Activated gamma-delta T cell treated with anti-CD3 and anti-CD28 coated beads, Interleukin-2, amount 50 U/mL, for 16 hours (primary cell): ENCODE data around the gene TP63.
"Not testable (repeated sequence)": the region's sequence is repeated elsewhere in the genome, so short reads cannot be mapped to it uniquely, and the experiment has no call there.

Experiments
- DNase-seq: peaks from one replicate; pipeline ENCODE4 v3.0.0-alpha.2; 2020; ENCODE audit warnings: low read depth

Gene TP63

DNA sequence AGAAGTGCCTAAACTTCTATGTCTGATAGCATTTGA, at the start of gene TP63:
Gene TP63 (plus strand): TSS at position 17 of the 36 bp plus-strand sequence. CDS start 127 bp downstream, outside the sequence.
- no peak for DNase-seq

DNA sequence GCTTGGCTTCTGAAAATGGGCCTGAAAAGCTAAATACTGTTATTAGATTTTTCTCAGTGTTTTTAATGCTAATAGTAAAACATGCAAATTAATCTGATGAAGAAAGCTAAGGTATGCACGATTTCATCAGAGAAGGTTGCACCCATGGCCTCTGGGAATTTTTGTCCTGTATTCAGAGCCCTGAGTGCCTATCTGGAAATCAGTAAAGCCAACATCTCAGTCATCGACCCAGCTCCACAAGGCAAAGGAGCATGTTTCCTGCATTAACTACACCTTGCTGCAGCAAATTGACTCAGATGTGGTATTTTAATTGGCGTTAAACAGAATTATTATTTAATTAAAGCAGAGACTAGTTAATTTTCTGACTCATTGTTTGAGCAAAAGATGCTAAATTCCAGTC, 49.0 kb upstream of the TP63 start:
- DNase-seq, result no peak

DNA sequence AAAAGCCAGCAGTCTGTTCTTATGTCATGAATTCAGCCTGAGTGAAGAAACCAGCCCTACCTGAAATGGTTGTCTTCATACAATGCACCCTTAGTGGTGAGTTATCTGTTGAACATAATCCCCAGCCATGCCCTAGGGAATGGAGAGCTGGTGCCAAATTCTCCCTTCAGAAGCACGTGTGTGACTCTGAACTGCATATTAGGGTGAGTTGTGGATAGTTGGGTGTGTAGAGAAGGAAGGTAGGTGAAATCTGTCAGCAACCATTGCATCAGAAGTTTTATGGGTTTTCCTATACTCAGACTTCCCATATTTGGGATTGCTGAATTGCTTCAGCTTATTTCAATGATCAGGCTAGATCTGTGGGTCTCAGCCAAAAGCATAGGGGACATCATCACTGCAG, 46.5 kb upstream of the TP63 start:
- DNase-seq, result no peak

DNA sequence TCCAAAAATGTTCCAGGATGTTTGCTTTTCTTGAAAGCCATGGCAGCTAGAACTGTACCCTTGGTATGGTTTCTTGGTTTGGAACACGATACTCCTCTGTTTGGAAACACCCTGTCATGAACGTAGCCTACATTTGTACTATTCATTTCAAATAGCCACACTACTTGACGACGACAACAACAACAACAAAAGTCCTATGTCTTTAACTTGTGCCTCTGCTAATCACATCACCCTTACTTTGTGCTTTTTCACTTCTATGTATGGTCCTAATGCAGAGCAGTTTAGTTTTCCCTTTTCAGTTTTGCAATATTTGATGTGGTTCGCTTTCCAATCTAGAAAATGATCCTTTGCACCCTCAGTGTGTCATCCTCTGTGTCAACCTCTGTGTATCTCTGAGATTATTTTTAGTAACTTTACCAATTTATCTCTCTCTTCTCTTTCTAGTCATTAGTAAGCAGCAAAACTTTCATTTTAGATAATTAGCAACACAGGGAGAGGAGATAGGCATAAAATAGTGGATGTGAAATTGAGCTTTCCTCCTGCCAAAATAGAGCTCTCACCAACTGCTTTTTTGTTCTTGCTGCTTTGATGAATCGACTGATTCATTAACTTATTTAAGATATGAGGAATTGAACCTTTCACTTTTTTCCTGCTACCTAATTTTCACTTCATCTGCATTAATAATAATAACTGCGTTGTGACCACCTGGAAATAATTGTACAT, 44.1 kb upstream of the TP63 start:
- no peak for DNase-seq

DNA sequence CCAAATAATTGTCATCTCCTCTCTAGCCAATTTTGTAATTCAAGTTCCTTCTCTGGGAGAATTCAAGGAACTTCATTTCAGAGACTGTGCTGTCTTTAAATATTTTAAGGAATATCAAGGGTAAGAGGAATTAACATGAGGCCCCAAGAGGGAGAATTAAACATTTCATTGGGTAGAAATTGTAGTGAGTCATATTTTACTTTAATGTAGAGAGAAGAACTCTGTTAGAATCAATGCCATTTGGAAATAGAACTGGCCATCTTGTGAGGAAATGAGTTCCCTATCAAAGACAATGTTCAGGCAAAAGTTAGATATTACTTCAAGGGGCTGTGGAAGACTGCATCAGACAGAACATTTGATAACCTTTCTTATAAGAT, 43.5 kb upstream of the TP63 start:
- no peak for DNase-seq

DNA sequence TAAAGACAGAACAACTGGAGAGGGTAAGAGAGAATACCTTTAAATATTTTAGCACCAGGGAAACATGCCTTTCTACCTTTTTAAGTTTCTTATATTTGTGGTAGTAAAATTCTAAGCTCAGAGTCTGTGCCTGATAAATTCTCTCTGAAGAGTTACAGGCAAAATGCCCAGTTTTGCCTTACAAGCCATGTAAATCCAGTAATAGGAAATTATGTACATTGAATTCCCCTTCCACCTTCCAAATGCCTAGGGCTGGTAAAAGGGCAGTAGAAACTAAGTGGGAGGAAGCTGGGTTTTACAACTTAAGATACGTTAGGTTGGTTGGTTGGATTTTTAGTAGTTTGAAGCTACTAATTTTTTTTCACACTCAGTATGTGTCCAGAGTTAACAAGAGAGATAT, 43.1 kb upstream of the TP63 start:
- no peak for DNase-seq

DNA sequence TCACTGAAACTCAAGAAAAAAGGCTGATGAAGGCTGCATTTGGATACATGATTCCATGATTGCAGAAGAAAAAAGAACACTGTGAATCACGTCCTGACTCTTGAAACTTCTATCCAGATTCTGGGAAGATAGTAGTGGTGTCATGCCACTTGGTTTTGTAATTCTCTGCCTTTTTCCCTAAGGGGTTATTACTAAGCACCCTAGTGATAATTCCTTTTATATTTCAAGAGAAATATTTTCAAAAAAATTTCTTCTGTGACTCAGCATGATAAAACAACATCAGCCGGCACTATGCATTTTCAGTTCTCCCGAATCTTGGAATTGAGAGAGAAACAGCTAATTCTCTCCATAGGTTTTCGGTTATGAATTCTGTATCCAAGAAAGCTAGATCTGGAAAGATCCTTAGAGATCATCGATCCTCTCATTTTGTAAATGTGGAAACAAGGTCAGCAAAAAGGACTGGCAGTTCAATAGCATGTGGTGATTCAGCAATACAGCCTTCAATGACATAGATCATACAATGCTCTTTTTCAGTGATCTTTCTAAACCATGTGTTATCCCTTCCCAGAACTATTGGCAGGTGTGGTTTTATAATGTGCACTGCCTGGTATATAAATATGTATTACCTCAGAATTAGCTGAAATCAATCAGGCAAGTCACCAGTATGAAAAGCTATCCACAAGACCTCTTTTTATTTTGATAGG, 42.6 kb upstream of the TP63 start:
- no peak for DNase-seq

DNA sequence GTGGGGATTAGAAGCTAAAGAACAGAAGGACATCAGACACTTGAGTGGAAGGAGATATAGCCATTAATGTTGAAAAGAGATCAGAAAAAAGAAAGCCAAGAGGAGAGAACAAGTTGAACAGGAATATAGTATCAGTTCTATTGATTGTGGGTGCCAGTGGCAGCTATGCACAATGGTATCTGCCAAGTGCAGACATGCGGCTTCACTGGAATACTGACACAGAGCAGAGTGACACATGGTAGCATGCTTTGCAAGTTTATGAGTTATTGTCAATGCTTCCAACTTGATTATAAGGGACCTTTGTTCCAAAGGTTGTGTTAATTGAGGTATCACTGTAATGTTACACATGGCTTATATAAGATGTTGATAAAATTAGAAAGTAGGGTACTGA, 42.0 kb upstream of the TP63 start:
- no peak for DNase-seq

DNA sequence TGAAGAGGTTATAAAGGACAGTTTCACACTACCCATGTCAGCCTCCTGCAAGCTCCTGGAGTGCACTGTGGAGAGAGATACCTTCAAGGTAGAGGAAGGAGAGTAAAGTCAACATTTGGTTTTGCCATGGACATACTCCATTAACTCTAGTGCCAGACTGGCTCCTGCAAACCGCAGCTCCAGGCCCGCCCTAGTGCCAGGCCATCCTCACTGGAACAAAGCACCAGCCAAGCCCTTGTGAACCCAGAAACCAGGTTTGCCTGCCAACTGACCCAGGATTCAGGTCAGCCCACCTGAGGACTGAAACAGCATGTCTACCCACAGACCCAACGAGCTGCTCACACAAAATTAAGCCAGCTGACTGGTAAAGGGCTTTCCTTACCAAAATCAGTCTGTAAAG, 41.0 kb upstream of the TP63 start:
- no peak for DNase-seq

DNA sequence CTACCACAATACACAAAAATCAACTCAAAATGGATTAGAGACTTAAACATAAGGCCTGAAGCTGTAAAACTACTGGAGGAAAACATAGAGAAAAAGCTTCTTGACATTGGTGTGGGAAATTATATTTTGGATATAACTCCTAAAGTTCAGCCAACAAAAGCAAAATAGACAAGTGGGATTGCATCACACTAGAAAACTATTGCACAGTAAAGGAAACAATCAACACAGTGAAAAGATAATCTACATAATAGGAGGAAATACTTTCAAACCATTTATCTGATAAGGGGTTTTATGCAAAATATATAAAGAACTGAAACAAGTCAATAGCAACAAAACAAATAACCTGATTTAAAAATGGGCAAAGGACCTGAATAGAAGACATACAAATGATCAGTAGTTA, 37.6 kb upstream of the TP63 start:
- DNase-seq, result no peak

DNA sequence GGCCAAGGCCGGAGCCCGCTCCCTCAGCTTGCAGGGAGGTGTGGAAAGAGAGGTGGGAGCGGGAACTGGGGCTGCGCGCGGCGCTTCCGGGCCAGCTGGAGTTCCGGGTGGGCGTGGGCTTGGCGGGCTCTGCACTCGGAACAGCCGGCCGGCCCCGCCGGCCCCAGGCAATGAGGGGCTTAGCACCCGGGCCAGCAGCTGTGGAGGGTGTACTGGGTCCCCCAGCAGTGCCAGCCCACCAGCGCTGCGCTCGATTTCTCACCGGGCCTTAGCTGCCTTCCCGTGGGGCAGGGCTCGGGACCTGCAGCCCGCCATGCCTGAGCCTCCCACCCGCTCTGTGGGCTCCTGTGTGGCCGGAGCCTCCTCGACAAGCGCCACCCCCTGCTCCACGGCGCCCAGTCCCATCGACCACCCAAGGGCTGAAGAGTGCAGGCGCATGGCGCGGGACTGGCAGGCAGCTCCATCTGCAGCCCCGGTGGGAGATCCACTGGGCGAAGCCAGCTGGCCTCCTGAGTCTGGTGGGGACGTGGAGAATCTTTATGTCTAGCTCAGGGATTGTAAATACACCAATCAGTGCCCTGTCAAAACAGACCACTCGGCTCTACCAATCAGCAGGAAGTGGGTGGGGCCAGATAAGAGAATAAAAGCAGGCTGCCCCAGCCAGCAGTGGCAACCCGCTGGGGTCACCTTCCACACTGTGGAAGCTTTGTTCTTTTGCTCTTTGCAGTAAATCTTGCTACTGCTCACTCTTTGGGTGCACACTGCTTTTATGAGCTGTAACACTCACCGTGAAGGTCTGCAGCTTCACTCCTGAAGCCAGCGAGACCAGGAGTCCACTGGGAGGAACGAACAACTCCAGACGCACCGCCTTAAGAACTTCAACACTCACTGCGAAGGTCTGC, 34.9 kb upstream of the TP63 start:
- DNase-seq, result not testable (repeated sequence)

DNA sequence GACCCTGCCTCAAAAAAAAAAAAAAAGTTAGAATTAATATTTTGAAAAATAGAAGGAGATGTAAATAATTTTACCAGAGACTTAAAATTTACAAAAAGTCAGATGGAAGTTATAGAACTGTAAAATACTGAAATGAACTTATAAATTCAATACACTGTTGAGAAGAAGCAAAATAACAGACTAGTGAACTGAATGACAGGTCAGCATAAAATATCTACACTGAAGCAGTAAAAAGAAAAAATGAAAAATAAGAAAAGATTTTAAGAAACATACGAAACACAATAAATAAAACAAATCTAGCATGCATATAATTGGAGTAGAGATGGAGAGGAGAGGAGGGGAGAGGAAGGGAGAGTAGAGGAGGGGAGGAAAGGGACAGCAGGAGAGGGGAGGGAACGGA, 33.3 kb upstream of the TP63 start:
- DNase-seq, result no peak

DNA sequence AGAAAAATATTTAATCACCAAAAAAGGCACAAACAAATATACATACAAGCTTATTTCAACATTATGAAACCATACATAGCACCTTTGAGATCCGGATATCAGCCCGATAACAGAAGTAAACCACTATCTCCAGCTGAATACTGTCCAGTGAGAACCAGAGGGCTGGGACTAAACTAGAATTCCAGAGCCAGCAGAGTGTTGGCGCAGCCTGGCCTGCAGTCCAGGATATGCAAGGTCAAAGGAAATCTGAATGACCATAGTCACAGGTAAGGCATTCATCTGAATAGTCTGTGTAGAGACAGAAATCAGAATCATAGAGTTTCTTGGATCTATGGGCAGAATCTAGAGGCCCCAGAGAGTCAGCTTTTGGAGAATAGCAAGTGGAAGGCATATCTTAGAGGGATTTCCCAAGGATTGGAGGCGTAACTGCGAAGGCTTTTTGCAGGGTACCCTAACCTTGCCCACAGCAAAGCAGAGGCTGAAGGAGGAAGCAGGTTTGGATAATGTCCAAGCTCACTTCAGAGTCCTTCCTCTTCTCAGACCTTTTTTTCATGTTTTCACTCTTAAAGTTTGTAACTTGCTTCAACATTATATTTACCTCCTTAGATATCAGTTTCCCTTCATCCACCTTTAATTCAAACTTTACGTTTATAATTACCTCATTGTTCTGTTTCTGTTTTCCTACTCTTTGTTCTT, 32.5 kb upstream of the TP63 start:
- no peak for DNase-seq

DNA sequence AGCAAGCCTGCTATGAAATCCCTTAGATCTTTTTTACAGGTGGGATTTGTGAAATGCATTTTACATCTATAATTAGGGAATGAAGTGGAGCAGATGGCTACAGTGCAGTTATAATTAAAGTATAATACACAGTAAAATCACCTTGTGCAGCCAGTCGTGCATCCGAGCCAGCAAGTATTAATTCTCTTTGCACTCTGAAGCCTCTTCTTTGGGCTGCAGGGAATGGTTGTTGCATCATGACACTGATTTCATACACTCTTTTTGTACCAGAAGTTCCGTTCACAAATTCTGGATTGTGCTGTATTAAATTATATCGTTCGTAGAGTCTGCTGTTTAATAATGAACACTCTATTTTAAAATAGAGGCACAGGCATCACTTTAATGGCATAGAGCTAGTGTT, 28.7 kb upstream of the TP63 start:
- DNase-seq, result no peak

DNA sequence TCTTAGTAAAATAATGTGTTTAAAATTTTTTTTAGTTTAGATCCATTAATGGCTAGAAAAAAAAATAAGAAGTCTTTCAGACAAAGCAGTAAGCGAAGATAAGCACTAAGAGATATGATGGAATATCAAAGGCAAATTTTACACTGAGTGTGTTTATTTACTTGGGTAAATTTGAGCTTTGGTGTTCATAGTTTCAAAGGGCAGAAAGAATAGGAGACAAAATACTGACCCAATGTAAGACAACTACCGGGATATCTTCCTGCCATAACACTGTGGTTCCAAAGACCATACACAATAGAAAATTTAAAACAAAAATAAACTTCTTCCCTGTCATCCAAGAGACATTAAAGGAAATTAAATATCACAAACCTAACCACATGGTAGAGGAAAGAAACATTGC, 25.5 kb upstream of the TP63 start:
- DNase-seq, result no peak

DNA sequence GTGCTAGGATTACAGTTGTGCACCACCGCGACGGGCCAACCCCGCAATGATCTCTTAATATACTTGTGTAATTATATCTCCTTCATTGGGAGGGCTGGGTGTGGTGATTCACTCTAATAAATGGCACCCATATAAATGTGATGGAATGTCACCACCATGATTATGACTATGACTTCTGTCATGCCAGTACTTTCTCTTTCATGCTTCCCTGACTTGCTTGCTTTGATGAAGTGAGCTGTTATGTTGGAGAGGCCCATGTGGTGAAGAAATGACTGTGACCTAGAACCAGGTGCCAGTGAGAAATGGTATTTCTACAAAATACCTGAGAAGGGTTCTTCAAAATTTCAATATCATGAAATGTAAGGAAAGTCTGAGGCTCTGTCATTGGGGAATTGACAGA, 24.4 kb upstream of the TP63 start:
- DNase-seq, result no peak

DNA sequence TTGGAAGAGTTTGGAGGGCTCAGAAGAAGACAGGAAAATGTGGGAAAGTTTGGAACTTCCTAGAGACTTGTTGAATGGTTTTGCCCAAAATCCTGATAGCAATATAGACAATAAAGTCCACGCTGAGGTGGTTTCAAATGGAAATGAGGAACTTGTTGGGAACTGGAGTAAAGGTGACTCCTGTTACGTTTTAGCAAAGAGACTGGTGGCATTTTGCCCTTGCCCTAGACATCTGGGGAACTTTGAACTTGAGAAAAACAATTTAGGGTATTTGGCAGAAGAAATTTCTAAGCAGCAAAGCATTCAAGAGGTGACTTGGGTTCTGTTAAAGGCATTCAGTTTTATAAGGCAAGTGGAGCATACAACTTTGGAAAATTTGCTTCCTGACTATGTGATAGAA, 18.5 kb upstream of the TP63 start:
- not testable (repeated sequence) for DNase-seq

DNA sequence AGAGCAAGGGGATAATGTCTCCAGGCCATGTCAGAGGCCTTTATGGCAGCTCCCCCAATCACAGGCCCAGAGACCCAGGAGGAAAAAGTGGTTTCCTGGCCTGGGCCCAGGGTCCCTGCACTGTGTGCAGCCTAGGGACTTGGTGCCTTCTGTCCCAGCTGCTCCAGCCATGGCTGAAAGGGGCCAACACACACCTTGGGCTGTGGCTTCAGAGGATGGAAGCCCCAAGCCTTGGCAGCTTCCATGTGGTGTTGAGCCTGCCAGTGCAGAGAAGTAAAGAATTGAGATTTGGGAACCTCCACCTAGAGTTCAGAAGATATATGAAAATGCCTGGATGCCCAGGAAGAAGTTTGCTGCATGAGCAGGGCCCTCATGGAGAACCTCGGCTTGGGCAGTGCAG, 18.1 kb upstream of the TP63 start:
- DNase-seq, result no peak

DNA sequence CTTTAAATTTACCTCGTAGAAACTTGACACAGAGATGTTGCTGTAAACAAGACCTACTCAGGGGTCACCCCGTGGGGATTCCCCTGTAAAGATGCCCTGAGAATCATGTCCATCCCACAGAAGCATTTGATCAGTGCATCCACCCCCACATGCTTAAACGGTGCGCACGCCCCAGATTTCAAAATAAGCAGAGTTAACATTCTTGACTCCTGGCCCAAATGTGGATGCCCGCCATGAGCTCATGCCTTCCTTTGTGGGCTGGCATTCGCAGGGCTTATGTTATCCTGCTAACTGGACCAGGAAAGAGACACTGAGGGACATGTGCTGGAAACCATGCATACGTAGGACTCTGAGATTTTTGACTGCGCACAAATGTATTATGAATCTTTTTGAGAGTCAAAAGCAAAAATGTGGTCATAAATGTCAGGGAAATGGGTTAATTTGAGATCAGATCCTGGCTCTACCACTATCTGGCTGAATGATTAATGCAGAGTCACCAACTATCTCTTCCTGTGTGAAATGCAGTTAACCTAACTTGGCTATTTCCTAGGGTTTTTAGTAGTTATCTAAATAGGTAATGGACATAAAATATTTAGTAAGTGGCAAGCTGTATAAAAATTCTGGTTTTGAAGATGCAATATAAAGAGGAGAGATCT, 9.1 kb upstream of the TP63 start:
- no peak for DNase-seq

DNA sequence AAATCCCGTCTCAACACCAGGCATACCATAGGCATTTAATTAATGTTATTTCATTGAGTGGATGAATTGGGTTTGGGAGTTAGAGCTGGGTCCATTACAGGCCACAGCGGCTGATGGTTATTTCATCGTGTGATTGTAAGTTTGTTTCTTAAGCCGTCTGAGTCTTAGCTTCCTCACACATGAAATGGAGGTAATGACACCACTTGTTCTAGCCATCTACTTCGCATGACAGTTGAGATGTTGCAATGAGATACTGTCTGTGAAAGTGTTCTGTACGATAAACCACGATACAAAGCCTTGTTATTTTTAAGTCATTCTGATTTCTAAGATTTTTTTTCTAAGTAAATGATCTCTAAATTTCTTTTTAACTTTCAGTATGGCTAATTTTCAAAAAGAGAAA, 8.6 kb upstream of the TP63 start:
- DNase-seq, result no peak

DNA sequence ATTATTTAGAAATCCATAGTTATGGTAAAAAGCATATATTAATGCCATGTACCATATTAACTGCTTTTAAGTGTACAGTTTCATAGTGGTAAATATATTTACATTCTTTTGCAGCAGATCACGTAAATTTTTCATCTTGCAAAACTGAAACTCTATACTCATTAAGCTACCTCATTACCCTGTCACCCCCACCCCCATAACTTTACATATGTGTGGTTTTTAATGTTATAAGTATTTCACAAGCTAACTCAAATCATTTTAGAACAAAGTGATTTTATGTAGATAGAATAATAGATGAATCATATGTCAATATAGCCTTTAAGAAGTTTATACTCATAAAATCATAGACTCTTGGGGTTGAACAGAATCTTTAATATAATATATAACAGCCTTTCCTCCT, 7.1 kb upstream of the TP63 start:
- no peak for DNase-seq

DNA sequence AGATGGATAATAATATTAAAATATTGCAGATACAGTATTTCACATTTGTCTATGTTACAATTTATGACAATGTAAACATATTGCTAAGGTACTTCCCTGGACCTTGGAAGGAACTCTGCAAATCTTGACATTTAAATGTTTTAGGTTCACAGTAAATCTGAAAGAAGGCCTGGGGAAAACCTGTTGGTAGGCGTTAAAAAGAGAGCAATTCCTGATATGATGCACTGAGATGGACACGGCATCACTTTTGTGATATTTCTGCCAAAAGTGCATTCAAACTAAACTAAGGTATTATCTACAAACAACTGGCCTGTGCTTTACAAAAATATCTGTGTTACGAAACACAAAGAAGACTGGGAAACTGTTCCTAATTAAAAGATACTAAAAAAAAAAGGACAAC, 6.1 kb upstream of the TP63 start:
- DNase-seq, result no peak

DNA sequence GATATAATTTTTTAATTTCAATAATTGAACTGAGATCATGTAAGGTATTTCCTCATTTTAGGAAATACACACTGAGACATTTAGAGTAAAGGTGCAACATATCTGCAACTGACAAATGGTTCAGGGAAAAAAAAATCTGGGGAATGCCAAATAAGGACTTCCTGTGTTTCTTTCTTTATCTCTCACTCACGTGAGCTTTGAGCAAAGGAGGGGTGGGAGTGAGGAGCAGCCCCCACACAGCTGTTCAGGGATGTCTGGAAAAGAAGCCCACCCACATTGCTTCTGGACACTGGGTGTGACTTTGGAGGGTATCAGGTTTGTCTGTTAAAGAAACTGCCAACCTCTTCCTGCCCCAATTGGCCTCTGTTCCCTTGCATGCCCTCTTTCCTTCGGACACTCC, 5.6 kb upstream of the TP63 start:
- DNase-seq, result no peak
